Measurements from ENCODE around the gene ARHGEF19.

The ARHGEF19 gene

GRCh38 chr1:16237343-16237830, 24.9 kb upstream of the ARHGEF19 start:
- DNase-seq (ENCODE audit: low read depth) = no peak
- TF ChIP-seq CTCF (IDR thresholded peaks at IDR 0.05; ENCODE audit: control insufficient read depth, insufficient read depth, low read depth, low read length, missing control alignments) = no peak
- H3K4me3 ChIP-seq (ENCODE audit: control insufficient read depth, low read depth, low read length) = no peak overlapping the region; the same call in 1 of the 2 replicates

GRCh38 chr1:16236511-16237342, 24.3 kb upstream of the ARHGEF19 start, which contains the start of gene CPLANE2:
CPLANE2 (minus strand) TSS chr1:16237183; CDS start chr1:16236742, 441 bp downstream.
- no peak for TF ChIP-seq CTCF (IDR thresholded peaks at IDR 0.05; ENCODE audit: control insufficient read depth, insufficient read depth, low read depth, low read length, missing control alignments)
- peak; percentile 53 for DNase-seq (ENCODE audit: low read depth)
- H3K4me3 ChIP-seq (ENCODE audit: control insufficient read depth, low read depth, low read length) = peak within 1 kb of the TSS; percentile 57

- no peak for DNase-seq (ENCODE audit: low read depth)
- TF ChIP-seq CTCF (IDR thresholded peaks at IDR 0.05; ENCODE audit: control insufficient read depth, insufficient read depth, low read depth, low read length, missing control alignments) = no peak
- peak overlapping the region; percentile 57 for H3K4me3 ChIP-seq (ENCODE audit: control insufficient read depth, low read depth, low read length)
Measured at GRCh38 chr1:16235944-16236510, 23.6 kb upstream of the ARHGEF19 start.

GRCh38 chr1:16235347-16235746, 22.9 kb upstream of the ARHGEF19 start:
- no peak for TF ChIP-seq CTCF (IDR thresholded peaks at IDR 0.05; ENCODE audit: control insufficient read depth, insufficient read depth, low read depth, low read length, missing control alignments)
- no peak overlapping the region for H3K4me3 ChIP-seq (ENCODE audit: control insufficient read depth, low read depth, low read length)
- no peak for DNase-seq (ENCODE audit: low read depth)

- no peak for TF ChIP-seq CTCF (IDR thresholded peaks at IDR 0.05; ENCODE audit: control insufficient read depth, insufficient read depth, low read depth, low read length, missing control alignments)
- no peak for DNase-seq (ENCODE audit: low read depth)
- H3K4me3 ChIP-seq (ENCODE audit: control insufficient read depth, low read depth, low read length) = no peak overlapping the region
Measured at GRCh38 chr1:16233431-16233830, 21.0 kb upstream of the ARHGEF19 start.

- no peak for DNase-seq (ENCODE audit: low read depth)
- no peak for TF ChIP-seq CTCF (IDR thresholded peaks at IDR 0.05; ENCODE audit: control insufficient read depth, insufficient read depth, low read depth, low read length, missing control alignments)
- no peak overlapping the region for H3K4me3 ChIP-seq (ENCODE audit: control insufficient read depth, low read depth, low read length)
Measured at GRCh38 chr1:16232316-16232710, 19.9 kb upstream of the ARHGEF19 start.
